Measurements from ENCODE around the gene NLRC3. TPM values are rescaled to one million over a fixed set of nuclear protein-coding genes. Genes with fewer than 3 reads are reported as not detected.

Gene NLRC3
- total RNA-seq, 1 donor from 2014 or later: 3.2 TPM

- H3K27ac Mint-ChIP-seq (ENCODE audit: unreplicated experiment): no peak overlapping the region
- peaks cover 3% of the 10 kb centered on the region for H3K9me3 Mint-ChIP-seq (ENCODE audit: unreplicated experiment)
- peaks cover 15% of the 10 kb centered on the region for H3K4me1 Mint-ChIP-seq (ENCODE audit: unreplicated experiment)
- TF ChIP-seq, protein P1, sequence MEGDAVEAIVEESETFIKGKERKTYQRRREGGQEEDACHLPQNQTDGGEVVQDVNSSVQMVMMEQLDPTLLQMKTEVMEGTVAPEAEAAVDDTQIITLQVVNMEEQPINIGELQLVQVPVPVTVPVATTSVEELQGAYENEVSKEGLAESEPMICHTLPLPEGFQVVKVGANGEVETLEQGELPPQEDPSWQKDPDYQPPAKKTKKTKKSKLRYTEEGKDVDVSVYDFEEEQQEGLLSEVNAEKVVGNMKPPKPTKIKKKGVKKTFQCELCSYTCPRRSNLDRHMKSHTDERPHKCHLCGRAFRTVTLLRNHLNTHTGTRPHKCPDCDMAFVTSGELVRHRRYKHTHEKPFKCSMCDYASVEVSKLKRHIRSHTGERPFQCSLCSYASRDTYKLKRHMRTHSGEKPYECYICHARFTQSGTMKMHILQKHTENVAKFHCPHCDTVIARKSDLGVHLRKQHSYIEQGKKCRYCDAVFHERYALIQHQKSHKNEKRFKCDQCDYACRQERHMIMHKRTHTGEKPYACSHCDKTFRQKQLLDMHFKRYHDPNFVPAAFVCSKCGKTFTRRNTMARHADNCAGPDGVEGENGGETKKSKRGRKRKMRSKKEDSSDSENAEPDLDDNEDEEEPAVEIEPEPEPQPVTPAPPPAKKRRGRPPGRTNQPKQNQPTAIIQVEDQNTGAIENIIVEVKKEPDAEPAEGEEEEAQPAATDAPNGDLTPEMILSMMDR (IDR thresholded peaks at IDR 0.05; ENCODE audit: unreplicated experiment): no peak
- H3K36me3 Mint-ChIP-seq (ENCODE audit: low read depth, unreplicated experiment): peaks cover 45% of the 10 kb centered on the region
- no peak overlapping the region for H3K4me3 Mint-ChIP-seq (ENCODE audit: unreplicated experiment)
- peaks cover 15% of the 10 kb centered on the region for H3K27me3 Mint-ChIP-seq (ENCODE audit: unreplicated experiment)
- DNase-seq (ENCODE audit: low spot score): no peak
Measured at GRCh38 chr16:3595110-3595486, 17.9 kb upstream of the NLRC3 start.

DNA sequence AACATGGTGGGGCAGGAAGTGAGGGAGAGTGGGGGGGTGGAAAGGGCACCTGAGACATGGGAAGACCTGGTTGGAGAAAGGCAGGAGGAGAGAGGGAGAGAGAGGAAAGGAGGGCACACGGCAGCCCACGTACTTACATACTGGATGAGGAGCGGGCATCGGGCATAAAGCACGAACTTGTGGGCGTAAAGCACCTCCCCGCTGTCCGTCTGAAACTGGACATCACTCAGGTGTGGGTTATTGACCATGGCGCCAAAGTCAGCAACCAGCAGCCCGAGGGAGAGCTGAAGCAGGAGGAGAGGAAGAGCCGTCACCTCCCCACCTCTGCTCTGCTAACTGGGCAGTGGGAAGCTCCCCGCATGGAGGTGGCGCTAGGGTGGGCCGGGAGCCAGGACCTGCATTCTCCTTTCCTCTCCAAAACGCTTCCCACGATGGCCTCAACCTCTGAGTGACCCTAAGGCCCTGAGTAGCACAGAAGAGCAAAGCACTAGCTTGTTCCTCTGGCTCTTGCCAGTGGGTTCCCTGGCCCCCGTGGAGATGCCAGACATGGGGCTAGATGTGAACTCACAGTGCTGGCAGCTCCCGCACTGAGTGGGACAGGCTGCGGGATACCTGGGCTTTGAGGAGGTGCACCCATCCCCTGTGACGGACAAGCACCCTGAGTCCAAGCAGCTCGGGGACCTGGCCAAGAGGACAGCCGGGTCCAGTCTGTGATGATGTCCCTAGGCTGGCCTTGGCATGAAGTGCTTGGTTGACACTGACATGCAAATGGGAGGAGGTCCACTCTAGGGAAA is 17.3 kb upstream of the NLRC3 start:
- Mint-ChIP-seq H3K27ac (ENCODE audit: unreplicated experiment) (no peak overlapping the region), H3K4me1 (ENCODE audit: unreplicated experiment) (peaks cover 15% of the 10 kb centered on the region), H3K4me3 (ENCODE audit: unreplicated experiment) (no peak overlapping the region), H3K9me3 (ENCODE audit: unreplicated experiment) (no peaks in the 10 kb centered on the region), H3K36me3 (ENCODE audit: low read depth, unreplicated experiment) (peaks cover 42% of the 10 kb centered on the region), H3K27me3 (ENCODE audit: unreplicated experiment) (peaks cover 15% of the 10 kb centered on the region)
- DNase-seq (ENCODE audit: low spot score): no peak
- TF ChIP-seq, protein P1 (IDR thresholded peaks at IDR 0.05; ENCODE audit: unreplicated experiment): no peak

DNA sequence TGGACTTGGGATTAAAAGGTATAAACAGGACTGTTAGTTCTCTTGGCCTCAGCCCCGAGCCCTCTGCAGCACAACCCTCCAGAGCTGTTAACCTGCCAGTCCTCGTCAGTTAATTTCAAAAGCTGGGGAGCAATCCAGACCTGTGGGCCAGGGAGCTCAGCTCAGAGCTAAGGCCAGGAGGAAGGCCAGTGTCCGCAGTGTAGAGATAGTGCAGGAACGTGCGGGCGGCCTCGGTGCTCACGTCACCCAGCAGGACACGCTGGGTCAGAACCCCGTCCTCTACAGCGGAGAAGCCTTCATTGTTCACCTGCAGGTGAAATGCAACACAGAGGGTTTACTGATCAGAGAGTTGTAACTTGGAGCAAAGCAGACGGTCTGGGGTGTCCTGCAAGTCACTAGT is 15.4 kb upstream of the NLRC3 start:
- Mint-ChIP-seq H3K4me1 (ENCODE audit: unreplicated experiment) (peaks cover 10% of the 10 kb centered on the region), H3K27ac (ENCODE audit: unreplicated experiment) (peak overlapping the region; percentile 61), H3K4me3 (ENCODE audit: unreplicated experiment) (no peak overlapping the region), H3K36me3 (ENCODE audit: low read depth, unreplicated experiment) (peaks cover 32% of the 10 kb centered on the region), H3K9me3 (ENCODE audit: unreplicated experiment) (no peaks in the 10 kb centered on the region), H3K27me3 (ENCODE audit: unreplicated experiment) (peaks cover 15% of the 10 kb centered on the region)
- no peak for DNase-seq (ENCODE audit: low spot score)
- TF ChIP-seq, protein P1 (IDR thresholded peaks at IDR 0.05; ENCODE audit: unreplicated experiment): no peak

DNA sequence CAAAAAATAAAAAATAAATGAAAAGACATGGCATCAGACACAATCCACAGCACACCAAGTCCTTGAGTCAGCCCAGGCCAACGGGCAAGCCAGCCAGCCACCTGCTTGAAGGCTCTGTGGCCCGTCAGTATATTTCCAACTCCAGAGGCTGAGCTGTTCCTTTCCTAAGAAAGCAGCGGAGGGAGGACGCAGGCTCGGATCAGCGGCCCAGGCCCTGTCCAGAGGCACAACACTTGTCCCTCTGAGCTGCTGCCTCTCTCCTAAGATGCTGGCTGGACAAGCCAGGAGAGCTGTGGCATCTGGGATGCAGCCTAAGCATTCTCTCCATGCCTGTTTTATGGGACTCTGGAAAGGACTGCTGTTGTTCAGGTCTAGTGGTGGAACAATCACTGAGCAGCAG is 14.8 kb upstream of the NLRC3 start:
- no peak for DNase-seq (ENCODE audit: low spot score)
- Mint-ChIP-seq H3K27me3 (ENCODE audit: unreplicated experiment) (peaks cover 15% of the 10 kb centered on the region), H3K27ac (ENCODE audit: unreplicated experiment) (no peak overlapping the region), H3K4me3 (ENCODE audit: unreplicated experiment) (no peak overlapping the region), H3K9me3 (ENCODE audit: unreplicated experiment) (no peaks in the 10 kb centered on the region), H3K36me3 (ENCODE audit: low read depth, unreplicated experiment) (peaks cover 32% of the 10 kb centered on the region), H3K4me1 (ENCODE audit: unreplicated experiment) (peaks cover 5% of the 10 kb centered on the region)
- TF ChIP-seq, protein P1 (IDR thresholded peaks at IDR 0.05; ENCODE audit: unreplicated experiment): no peak

DNA sequence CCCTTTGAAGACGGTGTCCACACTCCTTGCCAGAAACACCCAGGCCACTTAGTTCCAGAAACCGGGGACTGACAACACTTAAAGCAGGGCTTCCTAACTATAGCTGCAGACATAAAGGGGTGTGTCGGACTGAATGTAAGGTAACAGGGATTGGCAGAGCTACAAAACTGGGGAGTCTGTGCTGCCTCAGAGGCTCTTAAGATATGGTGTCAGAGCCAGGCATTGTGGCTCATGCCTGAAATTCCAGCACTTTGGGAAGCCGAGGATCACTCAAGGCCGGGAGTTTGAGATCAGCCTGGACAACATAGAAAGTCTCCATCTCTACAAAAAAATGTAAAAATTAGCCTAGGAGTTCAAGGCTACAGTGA is 14.2 kb upstream of the NLRC3 start:
- Mint-ChIP-seq H3K27ac (ENCODE audit: unreplicated experiment) (no peak overlapping the region), H3K36me3 (ENCODE audit: low read depth, unreplicated experiment) (peaks cover 35% of the 10 kb centered on the region), H3K9me3 (ENCODE audit: unreplicated experiment) (no peaks in the 10 kb centered on the region), H3K4me1 (ENCODE audit: unreplicated experiment) (peaks cover 5% of the 10 kb centered on the region), H3K27me3 (ENCODE audit: unreplicated experiment) (peaks cover 18% of the 10 kb centered on the region), H3K4me3 (ENCODE audit: unreplicated experiment) (peak overlapping the region; percentile 39)
- DNase-seq (ENCODE audit: low spot score): no peak
- TF ChIP-seq, protein P1 (IDR thresholded peaks at IDR 0.05; ENCODE audit: unreplicated experiment): no peak

Data from endothelial cell (in vitro differentiated cells).